Liver (tissue), 3 donors: Measurements from ENCODE around the gene ERI3.

ENCODE experiments used
- ATF3 ChIP-seq: IDR thresholded peaks from 2 replicates; pipeline ENCODE4 v1.6.1; 2016; ENCODE audit warnings: antibody characterized with exemption
- CTCF ChIP-seq: fragments of 150-350 bp; IDR thresholded peaks from 2 replicates; pipeline ENCODE4 v1.5.1; 2017; ENCODE audit warnings: improper control_type of control experiment, low read depth, low read length; ENCODE audit not compliant: missing input control
- EGR1 ChIP-seq, 2 donors: IDR thresholded peaks; 2 replicates each; pipeline ENCODE4 v1.6.1; 2016 to 2018; ENCODE audit warnings: antibody characterized with exemption in 2 of 2, low read depth in 2 of 2
- FOXA1 ChIP-seq: IDR thresholded peaks from 2 replicates; pipeline ENCODE4 v1.6.1; 2016; ENCODE audit warnings: antibody characterized with exemption
- GABPA ChIP-seq, 2 donors: IDR thresholded peaks in 1 of 2; conservative IDR thresholded peaks in 1 of 2; 2 replicates each; pipeline ENCODE4 v1.6.1; 2016; ENCODE audit warnings: antibody characterized with exemption in 2 of 2, mild to moderate bottlenecking in 1 of 2, moderate library complexity in 1 of 2
- MAX ChIP-seq: IDR thresholded peaks from 2 replicates; pipeline ENCODE4 v1.6.1; 2016; ENCODE audit warnings: antibody characterized with exemption
- RAD21 ChIP-seq, 2 donors: IDR thresholded peaks; 2 replicates each; pipeline ENCODE4 v1.6.1; 2016; ENCODE audit warnings: antibody characterized with exemption in 2 of 2, mild to moderate bottlenecking in 2 of 2
- REST ChIP-seq: IDR thresholded peaks from 2 replicates; pipeline ENCODE4 v1.6.1; 2016; ENCODE audit warnings: antibody characterized with exemption, mild to moderate bottlenecking
- RXRA ChIP-seq, 2 donors: IDR thresholded peaks; 2 replicates each; pipeline ENCODE4 v1.6.1; 2017 to 2018; ENCODE audit warnings: antibody characterized with exemption in 2 of 2, mild to moderate bottlenecking in 1 of 2
- SP1 ChIP-seq: IDR thresholded peaks from 2 replicates; pipeline ENCODE4 v1.6.1; 2018; ENCODE audit warnings: antibody characterized with exemption, mild to moderate bottlenecking
- TAF1 ChIP-seq: conservative IDR thresholded peaks from 2 replicates; pipeline ENCODE4 v1.6.1; 2016; ENCODE audit warnings: antibody characterized with exemption, mild to moderate bottlenecking
- YY1 ChIP-seq: IDR thresholded peaks from 2 replicates; pipeline ENCODE4 v1.6.1; 2016; ENCODE audit warnings: antibody characterized with exemption, mild to moderate bottlenecking
- ZBTB33 ChIP-seq: IDR thresholded peaks from 2 replicates; pipeline ENCODE4 v1.6.1; 2016; ENCODE audit warnings: antibody characterized with exemption
- donor health status: healthy.
- donor health status: healthy.

- no peak for TF ChIP-seq CTCF
- TF ChIP-seq RAD21 (IDR thresholded peaks at IDR 0.05): no peak
- no peak for TF ChIP-seq RXRA (IDR thresholded peaks at IDR 0.05)
- no peak for TF ChIP-seq MAX
- no peak for TF ChIP-seq ZBTB33
- TF ChIP-seq GABPA (IDR thresholded peaks at IDR 0.05 in 1 of 2, conservative IDR thresholded peaks at IDR 0.05 in 1 of 2): no peak
- TF ChIP-seq YY1: no peak
- TF ChIP-seq SP1: no peak
- no peak for TF ChIP-seq ATF3
- TF ChIP-seq TAF1: no peak
- TF ChIP-seq REST: no peak
- TF ChIP-seq EGR1 (IDR thresholded peaks at IDR 0.05; ENCODE audit: low read depth in 2 of 2): no peak
- no peak for TF ChIP-seq FOXA1
These were observed 133.3 kb downstream of the ERI3 start for GRCh38 chr1:44221769-44222168.
